Ishikawa (cell line): ENCODE results near the gene GBX1.

ENCODE experiments used
- CEBPB ChIP-seq: IDR thresholded peaks from 2 replicates; pipeline ENCODE4 v1.6.1; 2012
- CREB1 ChIP-seq: IDR thresholded peaks from 2 replicates; pipeline ENCODE4 v1.6.1; 2012; ENCODE audit warnings: low read depth
- EGR1 ChIP-seq: IDR thresholded peaks from 2 replicates; pipeline ENCODE4 v1.6.1; 2012
- EP300 ChIP-seq: IDR thresholded peaks from 2 replicates; pipeline ENCODE4 v1.6.1; 2012; ENCODE audit warnings: borderline replicate concordance
- FOXM1 ChIP-seq: IDR thresholded peaks from 2 replicates; pipeline ENCODE4 v1.6.1; 2012; ENCODE audit warnings: low read depth, borderline replicate concordance
- NFIC ChIP-seq: IDR thresholded peaks from 2 replicates; pipeline ENCODE4 v1.6.1; 2012
- RAD21 ChIP-seq: IDR thresholded peaks from 2 replicates; pipeline ENCODE4 v1.6.1; 2012; ENCODE audit warnings: low read depth
- TAF1 ChIP-seq: IDR thresholded peaks from 2 replicates; pipeline ENCODE4 v1.6.1; 2012; ENCODE audit warnings: low read depth, mild to moderate bottlenecking
- TCF12 ChIP-seq: IDR thresholded peaks from 2 replicates; pipeline ENCODE4 v1.6.1; 2012; ENCODE audit warnings: low read depth
- TEAD4 ChIP-seq: IDR thresholded peaks from 2 replicates; pipeline ENCODE4 v1.6.1; 2012
- YY1 ChIP-seq: IDR thresholded peaks from 2 replicates; pipeline ENCODE4 v1.6.1; 2012; ENCODE audit warnings: low read depth
- ZBTB7A ChIP-seq: IDR thresholded peaks from 2 replicates; pipeline ENCODE4 v1.6.1; 2012; ENCODE audit warnings: low read depth
- TF ChIP-seq, protein P1 (sequence below): IDR thresholded peaks from 2 replicates; pipeline ENCODE4 v1.6.1; 2012
- TF ChIP-seq, protein P2 (sequence below): IDR thresholded peaks from 2 replicates; pipeline ENCODE4 v1.6.1; 2012; ENCODE audit warnings: low read depth, mild to moderate bottlenecking
- TF ChIP-seq, protein P3 (sequence below): IDR thresholded peaks from 2 replicates; pipeline ENCODE4 v1.6.1; 2012

Gene GBX1

DNA sequence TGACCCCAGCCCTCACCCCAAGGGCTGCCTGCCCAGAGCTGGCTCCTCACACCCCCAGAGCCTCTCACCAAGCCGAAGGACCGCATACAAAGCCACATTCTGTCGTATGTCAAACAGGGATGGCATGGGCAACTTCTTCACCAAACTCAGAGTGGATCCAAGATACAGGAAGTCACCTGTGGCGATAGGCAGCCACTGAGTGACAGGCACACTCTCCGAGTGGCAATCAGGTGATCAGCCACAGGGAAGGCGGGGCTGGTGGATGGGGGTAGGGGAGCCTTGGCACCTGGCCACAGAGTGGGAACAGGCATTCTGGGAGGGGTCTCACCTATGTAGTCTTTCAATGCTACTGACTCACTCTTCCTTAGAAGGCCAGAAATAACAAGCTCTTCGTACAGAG lies 26.7 kb upstream of the GBX1 start:
- TF ChIP-seq, protein P1, sequence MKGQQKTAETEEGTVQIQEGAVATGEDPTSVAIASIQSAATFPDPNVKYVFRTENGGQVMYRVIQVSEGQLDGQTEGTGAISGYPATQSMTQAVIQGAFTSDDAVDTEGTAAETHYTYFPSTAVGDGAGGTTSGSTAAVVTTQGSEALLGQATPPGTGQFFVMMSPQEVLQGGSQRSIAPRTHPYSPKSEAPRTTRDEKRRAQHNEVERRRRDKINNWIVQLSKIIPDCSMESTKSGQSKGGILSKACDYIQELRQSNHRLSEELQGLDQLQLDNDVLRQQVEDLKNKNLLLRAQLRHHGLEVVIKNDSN, result no peak
- TF ChIP-seq CEBPB (no peak), TEAD4 (no peak), EGR1 (no peak), NFIC (no peak), TCF12 (no peak), FOXM1 (no peak), TAF1 (no peak), YY1 (no peak), RAD21 (no peak), ZBTB7A (no peak), CREB1 (no peak)
- TF ChIP-seq, protein P2, sequence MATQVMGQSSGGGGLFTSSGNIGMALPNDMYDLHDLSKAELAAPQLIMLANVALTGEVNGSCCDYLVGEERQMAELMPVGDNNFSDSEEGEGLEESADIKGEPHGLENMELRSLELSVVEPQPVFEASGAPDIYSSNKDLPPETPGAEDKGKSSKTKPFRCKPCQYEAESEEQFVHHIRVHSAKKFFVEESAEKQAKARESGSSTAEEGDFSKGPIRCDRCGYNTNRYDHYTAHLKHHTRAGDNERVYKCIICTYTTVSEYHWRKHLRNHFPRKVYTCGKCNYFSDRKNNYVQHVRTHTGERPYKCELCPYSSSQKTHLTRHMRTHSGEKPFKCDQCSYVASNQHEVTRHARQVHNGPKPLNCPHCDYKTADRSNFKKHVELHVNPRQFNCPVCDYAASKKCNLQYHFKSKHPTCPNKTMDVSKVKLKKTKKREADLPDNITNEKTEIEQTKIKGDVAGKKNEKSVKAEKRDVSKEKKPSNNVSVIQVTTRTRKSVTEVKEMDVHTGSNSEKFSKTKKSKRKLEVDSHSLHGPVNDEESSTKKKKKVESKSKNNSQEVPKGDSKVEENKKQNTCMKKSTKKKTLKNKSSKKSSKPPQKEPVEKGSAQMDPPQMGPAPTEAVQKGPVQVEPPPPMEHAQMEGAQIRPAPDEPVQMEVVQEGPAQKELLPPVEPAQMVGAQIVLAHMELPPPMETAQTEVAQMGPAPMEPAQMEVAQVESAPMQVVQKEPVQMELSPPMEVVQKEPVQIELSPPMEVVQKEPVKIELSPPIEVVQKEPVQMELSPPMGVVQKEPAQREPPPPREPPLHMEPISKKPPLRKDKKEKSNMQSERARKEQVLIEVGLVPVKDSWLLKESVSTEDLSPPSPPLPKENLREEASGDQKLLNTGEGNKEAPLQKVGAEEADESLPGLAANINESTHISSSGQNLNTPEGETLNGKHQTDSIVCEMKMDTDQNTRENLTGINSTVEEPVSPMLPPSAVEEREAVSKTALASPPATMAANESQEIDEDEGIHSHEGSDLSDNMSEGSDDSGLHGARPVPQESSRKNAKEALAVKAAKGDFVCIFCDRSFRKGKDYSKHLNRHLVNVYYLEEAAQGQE, result no peak

DNA sequence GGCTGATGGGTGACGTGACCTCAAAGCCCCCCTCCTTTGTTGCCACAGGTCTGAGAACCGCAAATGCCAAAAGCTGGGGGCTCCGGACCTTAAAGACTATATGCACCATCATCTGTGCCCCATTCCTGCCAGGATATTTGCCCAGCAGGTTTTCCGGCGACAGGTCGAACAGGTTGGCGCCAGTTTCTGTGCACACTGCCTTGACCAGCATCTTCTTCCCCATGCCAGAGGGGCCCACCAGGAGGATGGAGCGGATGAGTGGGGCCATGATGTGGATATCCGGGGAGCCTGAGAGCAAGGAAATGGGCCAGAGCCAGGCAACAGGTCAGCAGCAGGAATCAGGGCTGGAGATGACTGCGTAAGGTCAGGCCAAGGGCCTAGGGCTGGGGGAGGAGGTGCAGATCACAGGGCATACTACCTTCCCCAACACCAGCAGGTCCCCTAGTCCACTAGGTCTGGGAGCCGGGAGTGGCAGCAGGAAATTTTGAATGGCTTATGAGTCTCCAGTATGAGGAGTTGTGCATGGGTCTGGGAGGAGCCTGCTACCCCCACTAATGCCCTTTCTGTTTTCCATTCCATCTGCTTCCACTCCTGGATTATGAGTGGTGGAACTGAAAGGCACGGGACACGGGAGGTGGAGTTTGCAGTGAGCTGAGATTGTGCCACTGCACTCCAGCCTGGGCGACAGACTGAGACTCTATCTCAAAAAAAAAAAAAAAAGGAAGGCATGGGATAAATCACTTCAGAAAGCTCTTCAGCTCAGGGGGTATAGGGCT lies 25.9 kb upstream of the GBX1 start:
- TF ChIP-seq NFIC, result no peak
- no peak for TF ChIP-seq FOXM1
- TF ChIP-seq TAF1, result no peak
- TF ChIP-seq, protein P2, result no peak
- TF ChIP-seq, protein P3, sequence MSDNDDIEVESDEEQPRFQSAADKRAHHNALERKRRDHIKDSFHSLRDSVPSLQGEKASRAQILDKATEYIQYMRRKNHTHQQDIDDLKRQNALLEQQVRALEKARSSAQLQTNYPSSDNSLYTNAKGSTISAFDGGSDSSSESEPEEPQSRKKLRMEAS, result no peak
- TF ChIP-seq TCF12, result no peak
- TF ChIP-seq, protein P1, result no peak
- no peak for TF ChIP-seq ZBTB7A
- no peak for TF ChIP-seq RAD21
- no peak for TF ChIP-seq CREB1
- TF ChIP-seq EGR1, result no peak
- TF ChIP-seq YY1, result no peak
- TF ChIP-seq CEBPB, result no peak
- no peak for TF ChIP-seq EP300
- no peak for TF ChIP-seq TEAD4

DNA sequence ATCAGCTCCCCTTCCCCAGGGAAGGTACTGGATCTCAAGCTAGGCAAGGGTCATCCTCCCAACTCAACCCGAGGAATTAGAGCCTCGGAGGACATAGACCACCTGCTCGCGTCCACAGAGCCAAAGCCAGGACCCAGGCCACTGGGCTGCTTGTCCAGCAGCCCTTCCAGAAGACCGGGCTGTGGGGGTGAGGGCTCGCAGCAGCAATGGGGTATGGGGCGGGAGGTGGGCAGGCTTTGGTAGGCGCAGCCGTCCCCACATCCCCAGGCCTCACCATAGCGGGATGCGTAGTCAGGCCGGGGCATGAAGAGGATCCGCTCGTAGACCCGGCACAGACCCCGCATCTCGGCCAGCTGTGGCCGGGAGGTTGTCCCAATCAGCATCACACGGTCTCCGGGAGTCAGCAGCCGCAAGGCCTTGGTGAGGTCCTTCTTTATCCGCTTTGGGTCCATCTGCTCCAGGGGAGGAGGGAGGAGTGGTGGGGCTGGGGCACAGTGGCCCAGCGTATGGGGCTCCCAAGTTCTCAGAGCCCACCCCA lies 24.6 kb upstream of the GBX1 start:
- TF ChIP-seq RAD21 (no peak), YY1 (no peak), TCF12 (no peak), FOXM1 (no peak), NFIC (no peak)
- TF ChIP-seq, protein P2, result no peak
- TF ChIP-seq, protein P1, result no peak
- TF ChIP-seq, protein P3, result no peak
